Raji (cell line): ENCODE measurements around the gene CDC123.

Source experiments
- POLR2A ChIP-seq: IDR thresholded peaks from 2 replicates; pipeline ENCODE4 v1.6.1; 2011; ENCODE audit warnings: low read depth, low read length, control low read depth; ENCODE audit not compliant: insufficient read depth

The CDC123 gene

DNA sequence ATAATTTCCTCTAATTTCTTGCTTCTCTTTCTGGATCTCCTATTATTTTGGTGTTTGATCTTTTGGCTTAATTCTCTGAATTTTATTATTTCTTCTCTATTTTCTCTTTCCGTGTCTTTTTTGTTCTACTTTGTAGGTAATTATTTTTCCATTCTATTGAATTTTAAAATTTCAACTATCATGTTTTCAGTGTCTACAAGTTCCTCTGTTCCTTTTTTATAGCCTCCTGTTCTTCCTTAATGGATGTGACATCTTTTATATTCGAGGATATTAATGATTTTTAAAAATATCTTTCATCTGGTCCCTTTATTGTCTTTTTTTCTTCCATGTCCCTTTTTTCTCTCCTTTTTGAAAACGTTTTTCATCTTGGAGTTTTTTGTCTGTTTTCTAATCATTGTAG, 11.1 kb downstream of the CDC123 start:
- no peak for TF ChIP-seq POLR2A

DNA sequence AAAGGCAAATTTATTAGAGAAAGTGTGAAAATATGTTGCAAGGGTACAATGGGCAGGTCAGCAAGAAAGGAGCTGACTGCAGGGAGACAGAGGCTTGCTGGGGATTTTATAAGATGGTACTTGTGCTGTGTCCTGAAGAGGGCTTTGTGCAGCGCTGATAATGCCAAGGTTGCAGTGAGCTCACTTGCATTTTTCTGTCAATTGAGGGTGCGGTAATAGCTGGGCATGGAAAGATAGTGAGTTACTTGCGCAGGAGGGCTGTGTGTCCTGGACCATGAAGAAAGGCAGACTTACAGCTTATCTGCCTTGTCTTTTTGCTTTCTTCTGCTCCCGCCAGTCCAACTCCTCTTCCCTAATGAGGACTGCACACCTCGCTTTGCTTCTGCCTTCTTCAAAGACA, 12.5 kb downstream of the CDC123 start:
- no peak for TF ChIP-seq POLR2A

DNA sequence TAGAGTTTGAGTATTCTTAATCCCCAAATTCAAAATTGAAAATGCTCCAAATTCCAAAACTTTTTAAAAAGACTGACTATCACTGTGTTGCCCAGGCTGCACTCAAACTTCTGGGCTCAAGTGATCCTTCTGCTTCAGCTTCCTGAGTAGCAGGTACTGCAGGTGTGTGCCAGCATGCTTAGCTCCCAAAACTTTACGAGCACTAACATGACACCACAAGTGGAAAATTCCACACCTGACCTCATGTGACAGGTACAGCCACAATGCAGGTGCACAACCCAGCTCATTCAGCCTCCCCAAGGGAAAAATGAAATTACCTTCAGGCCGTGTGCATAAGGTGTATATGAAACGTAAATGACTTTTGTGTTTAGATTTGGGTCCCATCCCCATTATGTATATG, 16.5 kb downstream of the CDC123 start:
- TF ChIP-seq POLR2A: no peak

DNA sequence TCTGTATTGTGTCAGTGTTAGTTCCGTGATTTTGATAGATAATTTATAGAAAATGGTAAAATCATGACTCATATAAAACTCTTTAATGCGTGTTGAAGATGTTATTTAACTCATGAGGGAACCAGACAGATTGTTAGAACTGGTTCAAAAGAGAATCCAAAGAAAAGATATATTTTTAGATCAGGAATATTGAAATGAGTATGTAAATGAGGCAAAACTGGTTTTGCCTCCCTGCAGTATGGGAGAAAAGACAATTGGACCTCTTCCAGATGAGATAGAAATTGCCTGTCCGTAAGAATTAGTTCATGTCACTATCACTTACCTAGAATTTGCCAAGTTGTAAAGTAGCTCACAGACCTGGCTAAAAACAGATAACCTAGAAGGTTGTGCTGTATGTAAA, 17.6 kb downstream of the CDC123 start:
- no peak for TF ChIP-seq POLR2A

DNA sequence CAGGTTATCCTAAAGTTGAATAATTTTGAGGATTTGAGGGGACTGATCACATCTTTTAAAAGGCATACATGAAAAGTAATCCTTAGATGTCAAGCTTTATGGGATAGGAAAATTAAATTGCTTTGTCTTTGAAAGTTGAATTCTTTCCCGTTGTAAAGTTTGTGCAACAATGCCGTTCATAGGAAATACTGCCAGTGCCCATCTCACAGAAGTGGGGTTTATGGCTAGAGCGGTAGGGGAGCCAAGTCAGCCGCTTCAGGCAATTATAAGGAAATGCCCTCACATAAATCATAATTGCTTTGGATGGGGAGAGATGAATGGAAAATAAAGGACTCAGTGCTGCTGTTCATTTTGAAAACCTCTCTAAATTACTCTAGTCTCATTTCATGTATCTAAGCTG, 18.1 kb downstream of the CDC123 start:
- TF ChIP-seq POLR2A: no peak

DNA sequence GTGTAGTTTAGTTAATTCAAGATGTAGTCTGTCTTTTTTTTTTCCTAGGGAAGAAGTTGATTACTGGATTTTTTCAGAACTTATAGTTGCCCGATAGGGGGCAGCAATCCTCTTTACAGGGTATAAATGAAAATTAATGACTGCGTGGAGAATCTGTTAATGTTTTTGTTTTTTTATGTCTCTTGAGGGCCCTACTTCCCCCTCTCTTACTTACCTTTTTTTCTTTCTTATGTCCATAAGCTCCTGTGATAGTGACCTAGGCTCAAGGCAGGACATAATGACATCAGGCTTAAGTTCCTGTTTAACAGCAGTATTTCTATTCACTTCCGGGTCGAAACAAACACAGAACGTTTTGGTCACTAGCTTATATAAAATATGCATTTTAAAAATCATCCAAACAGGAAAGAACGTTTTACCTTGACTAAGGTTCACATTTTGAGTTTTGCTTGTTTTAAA, 18.8 kb downstream of the CDC123 start:
- TF ChIP-seq POLR2A: no peak

DNA sequence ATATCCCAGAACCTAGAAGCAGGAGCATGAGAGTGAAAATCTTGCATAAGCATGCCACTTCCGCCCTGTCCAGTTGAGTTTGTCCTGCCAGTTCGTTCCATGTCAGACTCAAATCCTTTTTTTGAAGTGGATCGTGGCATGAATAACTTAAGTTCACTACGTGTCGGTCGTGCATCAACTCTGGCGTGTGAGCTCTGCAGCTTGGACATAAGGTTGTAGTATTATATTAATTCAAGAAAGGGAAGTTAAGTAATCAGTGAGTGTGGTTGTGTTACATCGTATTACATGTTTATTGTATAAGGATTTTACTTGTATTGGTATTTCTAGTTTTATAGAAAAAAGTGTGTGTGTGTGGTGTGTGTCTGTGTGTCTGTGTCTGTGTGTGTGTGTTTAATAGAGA, 23.0 kb downstream of the CDC123 start:
- TF ChIP-seq POLR2A: no peak

DNA sequence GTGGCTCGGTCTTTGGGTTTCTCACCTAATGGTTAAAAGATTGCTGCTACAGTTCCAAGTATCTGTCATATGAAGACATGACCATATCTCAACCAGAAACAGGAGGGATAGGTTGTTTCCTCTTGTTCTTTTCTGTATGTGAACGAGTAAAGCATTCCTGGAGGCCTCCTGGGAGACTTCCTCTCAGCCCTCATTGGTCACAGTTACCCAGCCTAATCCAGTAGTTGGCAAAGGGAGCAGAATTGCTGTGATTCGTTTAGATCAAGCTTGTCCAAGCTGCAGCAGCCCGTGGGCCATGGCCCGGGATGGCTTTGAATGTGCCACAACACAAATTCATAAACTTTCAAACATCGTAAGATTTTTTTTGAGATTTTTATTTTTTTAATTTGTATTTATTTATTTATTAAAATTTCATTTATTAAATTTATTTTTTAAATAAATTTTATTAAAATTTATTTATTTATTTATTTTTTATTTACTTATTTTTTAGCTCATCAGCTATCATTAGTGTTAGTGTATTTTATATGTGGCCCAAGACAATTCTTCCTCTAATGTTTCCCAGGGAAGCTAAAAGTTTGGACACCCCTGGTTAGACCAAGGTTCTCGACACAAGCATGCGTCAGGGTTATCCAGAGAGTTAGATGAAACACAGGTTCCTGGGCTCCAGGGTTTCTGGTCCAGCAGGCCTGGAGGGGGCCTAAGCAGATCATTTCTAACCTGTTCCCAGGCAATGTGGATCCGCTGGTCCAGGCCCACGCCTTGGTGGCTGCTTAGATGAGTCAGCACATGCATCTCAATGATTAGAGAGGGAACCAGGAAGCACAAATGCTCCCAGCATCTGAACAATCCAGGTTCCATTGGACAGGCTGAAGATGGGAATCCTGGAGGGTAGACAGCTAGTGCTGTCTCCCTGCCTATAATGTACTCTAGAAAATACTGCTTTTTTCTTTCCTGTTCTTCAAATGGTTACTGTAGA, 25.6 kb downstream of the CDC123 start:
- no peak for TF ChIP-seq POLR2A

DNA sequence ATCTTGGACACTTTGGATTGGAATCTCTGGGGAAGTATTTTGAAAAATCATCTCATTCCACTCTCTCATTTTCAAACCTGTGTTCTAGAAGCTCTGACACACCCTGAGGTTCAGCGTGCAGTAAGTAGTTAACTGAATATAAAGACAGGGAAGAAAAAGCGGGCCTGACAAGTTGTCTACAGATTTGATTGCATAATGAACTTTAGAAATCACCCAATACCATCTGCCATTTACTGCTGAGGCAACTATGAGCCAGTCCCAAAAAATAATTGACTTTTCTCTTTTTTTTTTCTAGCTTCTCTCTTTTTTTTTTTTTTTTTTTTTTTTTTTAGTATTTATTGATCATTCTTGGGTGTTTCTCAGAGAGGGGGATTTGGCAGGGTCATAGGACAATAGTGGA, 29.5 kb downstream of the CDC123 start:
- no peak for TF ChIP-seq POLR2A

DNA sequence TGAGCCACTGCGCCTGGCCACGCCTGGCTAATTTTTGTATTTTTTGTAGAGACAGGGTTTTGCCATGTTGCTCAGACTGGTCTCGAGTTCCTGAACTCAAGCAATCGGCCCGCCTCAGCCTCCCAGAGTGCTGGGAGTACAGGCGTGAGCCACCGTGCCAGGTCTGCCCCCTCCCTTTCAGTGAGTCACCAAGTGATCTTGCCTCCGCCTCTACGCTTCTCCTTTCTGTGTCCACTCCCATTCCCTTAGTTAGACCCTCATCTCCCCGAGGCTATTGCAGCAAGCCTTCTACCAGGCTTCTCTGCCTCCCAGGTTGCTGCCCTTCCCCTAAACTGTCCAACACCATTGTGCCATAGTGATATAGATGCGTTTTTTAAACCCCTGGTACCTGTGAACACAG, 32.9 kb downstream of the CDC123 start:
- TF ChIP-seq POLR2A: no peak

DNA sequence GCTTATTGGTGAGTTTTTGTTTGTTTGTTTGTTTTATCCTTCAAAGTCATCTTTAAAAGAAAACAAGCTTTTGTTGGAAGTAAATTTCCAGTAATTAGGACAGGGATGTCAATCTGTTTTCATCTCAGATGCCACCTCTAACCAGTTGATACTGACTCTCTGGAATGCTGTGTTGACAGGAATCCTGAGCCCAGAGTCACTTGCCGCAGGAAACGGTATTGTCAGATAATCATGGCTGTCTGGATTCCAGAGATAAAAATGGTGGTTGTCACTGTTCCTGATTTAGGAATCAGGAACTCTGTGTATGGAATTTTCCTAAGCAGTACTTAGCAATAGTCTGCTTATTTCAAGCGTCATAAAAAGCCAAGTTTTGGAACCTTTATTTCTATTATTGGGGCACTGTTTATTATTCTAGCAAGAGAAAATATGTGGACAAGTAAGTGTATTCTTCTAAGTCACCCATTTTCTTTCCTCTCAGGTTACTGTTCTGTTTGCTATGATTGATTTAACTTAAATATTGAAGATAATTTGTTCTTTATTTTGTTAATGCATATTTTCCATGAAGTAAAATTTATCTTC, 39.2 kb downstream of the CDC123 start:
- no peak for TF ChIP-seq POLR2A

DNA sequence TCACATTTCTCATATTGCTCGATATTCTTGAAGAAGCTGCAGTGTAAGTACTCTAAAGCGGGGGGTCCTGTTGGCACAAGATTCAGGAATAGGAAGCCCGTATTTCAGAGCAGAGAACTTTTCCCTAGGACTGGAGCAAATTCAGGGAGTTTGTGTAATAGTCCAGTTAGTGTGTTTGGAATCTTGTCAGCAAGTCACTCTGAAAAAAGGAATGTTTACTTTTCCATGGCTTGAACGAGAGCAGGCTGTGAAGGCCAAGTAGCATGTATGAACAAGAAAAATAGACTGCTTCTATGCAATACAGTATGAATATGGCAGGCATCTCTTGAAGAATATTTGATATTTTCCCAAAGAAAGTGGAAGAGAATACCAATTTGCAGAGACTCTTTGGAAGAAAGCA, 39.8 kb downstream of the CDC123 start:
- no peak for TF ChIP-seq POLR2A

DNA sequence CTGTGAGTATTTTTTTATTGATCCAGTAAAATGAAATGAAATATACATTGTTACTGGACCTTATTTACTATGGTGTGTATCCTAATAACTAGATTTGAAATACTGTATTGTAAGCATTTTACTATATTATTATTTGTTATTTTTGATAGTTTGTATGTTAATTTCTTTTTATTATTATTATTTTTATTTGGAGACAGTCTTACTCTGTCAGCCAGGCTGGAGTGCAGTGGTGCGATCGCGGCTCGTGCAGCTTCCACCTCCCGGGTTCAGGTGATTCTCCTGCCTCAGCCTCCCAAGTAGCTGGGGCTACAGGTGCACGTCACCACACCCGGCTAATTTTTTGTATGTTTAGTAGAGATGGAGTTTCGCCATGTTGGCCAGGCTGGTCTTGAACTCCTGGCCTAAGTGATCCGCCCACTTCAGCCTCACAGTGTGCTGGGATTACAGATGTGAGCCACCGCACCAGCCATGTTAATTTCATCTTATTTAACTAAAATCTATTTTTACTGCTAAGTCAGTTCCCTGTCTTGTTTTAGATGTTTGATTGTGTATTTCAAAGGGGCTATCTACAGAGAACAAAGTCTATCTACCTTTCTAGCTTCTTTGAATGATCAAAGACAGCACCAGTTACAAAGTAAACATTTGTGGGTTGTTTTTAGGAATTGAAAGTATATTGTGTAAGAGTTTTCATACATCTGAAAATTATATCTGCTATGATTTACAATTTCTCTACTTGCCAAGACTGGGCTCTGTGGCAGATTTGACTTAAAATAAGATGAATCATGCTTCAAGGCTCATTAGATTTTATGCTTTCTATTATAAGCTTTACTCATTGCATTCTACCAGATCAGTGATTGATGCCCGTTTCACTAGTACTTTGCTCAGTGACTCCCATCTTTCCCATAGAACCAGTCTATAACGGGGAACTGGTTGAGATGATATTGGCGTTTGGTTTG, 41.6 kb downstream of the CDC123 start:
- no peak for TF ChIP-seq POLR2A

DNA sequence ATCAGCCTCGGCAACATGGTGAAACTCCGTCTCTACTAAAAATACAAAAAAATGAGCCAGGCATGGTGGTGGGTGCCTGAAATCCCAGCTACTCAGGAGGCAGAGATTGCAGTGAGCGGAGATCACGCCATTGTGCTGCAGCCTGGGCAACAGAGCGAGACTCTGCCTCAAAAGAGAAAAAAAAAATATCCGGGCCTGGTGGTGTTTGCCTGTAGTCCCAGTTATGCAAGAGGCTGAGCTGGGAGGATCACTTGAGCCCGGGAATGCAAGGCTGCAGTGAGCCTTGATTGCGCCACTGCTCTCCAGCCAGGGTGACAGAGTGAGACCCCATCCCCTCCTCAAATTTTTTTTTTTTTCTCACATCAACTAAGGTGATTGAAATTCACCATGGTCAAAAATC, 42.8 kb downstream of the CDC123 start:
- no peak for TF ChIP-seq POLR2A

DNA sequence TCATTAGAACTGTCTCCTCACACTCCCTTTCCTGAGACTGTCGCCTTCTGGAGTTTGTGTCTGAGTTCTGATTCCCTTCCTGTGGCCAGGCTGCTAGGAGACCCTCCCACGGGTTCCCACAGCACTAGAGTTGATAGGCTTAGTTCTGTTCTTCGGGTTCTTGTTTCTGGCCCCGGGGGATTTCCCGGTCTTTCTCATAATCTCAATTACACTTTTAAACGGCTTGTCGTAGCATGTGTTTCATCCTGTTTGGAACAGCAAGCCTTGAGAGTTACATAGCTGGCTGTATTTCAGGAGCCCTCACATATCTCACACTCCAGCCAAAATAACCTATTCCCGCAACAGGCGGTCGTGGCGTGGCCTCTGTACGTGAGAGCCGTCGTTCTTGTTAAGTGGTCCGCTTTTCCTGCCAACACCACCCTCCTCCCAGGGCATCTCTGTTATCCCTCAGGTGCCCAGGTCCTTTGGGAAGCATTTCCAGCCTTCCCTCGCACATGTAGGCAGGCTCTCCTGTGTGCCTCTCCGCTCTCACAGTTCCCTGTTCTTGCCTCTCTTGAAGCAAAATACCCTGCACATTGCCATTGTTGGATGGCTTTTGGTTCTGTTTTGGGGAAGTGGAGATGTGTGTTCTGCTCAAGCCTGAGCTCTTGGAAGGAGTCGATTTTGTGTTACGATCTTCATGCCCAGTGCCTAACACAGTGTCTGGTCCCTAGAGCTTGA, 46.0 kb downstream of the CDC123 start:
- no peak for TF ChIP-seq POLR2A
